NCI-H1417 treated with DMSO at 0.1 percent for 48 hours (cell line): ENCODE results near the gene HTRA3.
"Not testable (repeated sequence)": the region's sequence is repeated elsewhere in the genome, so short reads cannot be mapped to it uniquely, and the experiment has no call there.

Experiments used
- DNase-seq: peaks from one replicate; lab custom pipeline; 2025; lab: John Stamatoyannopoulos, UW

HTRA3 gene

GRCh38 chr4:8325291-8325973 lies 55.9 kb downstream of the HTRA3 start:
- no peak for DNase-seq

- no peak for DNase-seq
Observed at GRCh38 chr4:8326206-8326605, 56.7 kb downstream of the HTRA3 start.

- DNase-seq = no peak
Observed at GRCh38 chr4:8328456-8328855, 58.9 kb downstream of the HTRA3 start.

GRCh38 chr4:8328866-8329559 lies 59.5 kb downstream of the HTRA3 start:
- DNase-seq = no peak

GRCh38 chr4:8329560-8329858 lies 60.0 kb downstream of the HTRA3 start:
- DNase-seq = no peak

GRCh38 chr4:8329859-8330761 lies 60.6 kb downstream of the HTRA3 start:
- DNase-seq = no peak

GRCh38 chr4:8330821-8331574 lies 61.4 kb downstream of the HTRA3 start:
- no peak for DNase-seq

- no peak for DNase-seq
Observed at GRCh38 chr4:8331575-8331955, 62.0 kb downstream of the HTRA3 start.

GRCh38 chr4:8332038-8332857 lies 62.7 kb downstream of the HTRA3 start:
- no peak for DNase-seq

GRCh38 chr4:8332891-8333331 lies 63.4 kb downstream of the HTRA3 start:
- DNase-seq = no peak

- DNase-seq = no peak
Observed at GRCh38 chr4:8333726-8334460, 64.3 kb downstream of the HTRA3 start.

- DNase-seq = no peak
Observed at GRCh38 chr4:8334786-8335460, 65.4 kb downstream of the HTRA3 start.

- DNase-seq = no peak
Observed at GRCh38 chr4:8335848-8336247, 66.3 kb downstream of the HTRA3 start.

GRCh38 chr4:8336412-8337075 lies 67.0 kb downstream of the HTRA3 start:
- no peak for DNase-seq

GRCh38 chr4:8338351-8338961 lies 68.9 kb downstream of the HTRA3 start:
- no peak for DNase-seq

GRCh38 chr4:8340781-8341241 lies 71.3 kb downstream of the HTRA3 start:
- no peak for DNase-seq

- DNase-seq = not testable (repeated sequence)
Observed at GRCh38 chr4:8341281-8341680, 71.7 kb downstream of the HTRA3 start.

- no peak for DNase-seq
Observed at GRCh38 chr4:8341691-8342090, 72.1 kb downstream of the HTRA3 start.
